D721Med (cell line): ENCODE data around the gene TRIOBP.
"Not testable (repeated sequence)": the region's sequence is repeated elsewhere in the genome, so short reads cannot be mapped to it uniquely, and the experiment has no call there.

Source experiments
- DNase-seq: peaks from one replicate; pipeline ENCODE4 v3.0.0; 2011; ENCODE audit warnings: low spot score; ENCODE audit not compliant: insufficient read length
- FAIRE-seq: peaks from 2 replicates; lab custom pipeline; 2011; peaks lifted over from hg19 to GRCh38; lab: Jason Lieb, UNC
- TF ChIP-seq, protein P1 (sequence below): IDR thresholded peaks from 2 replicates; pipeline ENCODE4 v1.5.1; 2012; ENCODE audit warnings: mild to moderate bottlenecking, control low read depth; ENCODE audit not compliant: insufficient read depth; ENCODE audit errors: missing control alignments

Gene TRIOBP

DNA sequence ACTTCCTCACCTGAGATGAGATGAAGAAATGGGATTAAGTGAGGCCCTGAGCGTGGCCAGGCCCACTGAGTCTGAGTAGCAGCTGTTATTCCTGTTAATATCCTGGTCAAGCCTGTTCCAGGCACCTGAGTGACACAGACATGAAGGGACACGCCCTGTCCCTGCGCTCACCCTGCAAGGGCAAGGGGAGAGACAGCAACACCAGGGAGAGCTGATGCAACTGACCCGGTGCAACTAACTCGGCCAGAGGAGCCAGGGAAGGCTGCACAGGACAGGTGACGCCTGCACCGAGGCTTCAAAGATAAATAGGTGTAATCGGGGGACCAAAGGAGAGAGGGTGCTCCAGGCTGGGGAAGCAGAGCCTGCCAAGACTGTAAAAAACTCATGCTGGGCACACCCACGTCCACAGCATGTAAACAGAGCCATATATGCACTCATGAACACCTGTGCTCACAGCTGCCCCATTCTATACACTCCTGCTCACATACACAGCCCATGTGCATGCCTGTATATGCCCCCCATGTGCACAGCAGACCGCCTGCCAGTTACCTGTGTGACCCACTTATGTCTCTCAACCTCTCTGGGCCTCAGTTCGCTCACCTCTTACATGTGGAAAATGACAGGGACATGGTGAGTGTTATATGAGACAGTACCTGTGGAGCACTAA lies 88.1 kb downstream of the TRIOBP start:
- FAIRE-seq = no peak
- no peak for DNase-seq
- TF ChIP-seq, protein P1, sequence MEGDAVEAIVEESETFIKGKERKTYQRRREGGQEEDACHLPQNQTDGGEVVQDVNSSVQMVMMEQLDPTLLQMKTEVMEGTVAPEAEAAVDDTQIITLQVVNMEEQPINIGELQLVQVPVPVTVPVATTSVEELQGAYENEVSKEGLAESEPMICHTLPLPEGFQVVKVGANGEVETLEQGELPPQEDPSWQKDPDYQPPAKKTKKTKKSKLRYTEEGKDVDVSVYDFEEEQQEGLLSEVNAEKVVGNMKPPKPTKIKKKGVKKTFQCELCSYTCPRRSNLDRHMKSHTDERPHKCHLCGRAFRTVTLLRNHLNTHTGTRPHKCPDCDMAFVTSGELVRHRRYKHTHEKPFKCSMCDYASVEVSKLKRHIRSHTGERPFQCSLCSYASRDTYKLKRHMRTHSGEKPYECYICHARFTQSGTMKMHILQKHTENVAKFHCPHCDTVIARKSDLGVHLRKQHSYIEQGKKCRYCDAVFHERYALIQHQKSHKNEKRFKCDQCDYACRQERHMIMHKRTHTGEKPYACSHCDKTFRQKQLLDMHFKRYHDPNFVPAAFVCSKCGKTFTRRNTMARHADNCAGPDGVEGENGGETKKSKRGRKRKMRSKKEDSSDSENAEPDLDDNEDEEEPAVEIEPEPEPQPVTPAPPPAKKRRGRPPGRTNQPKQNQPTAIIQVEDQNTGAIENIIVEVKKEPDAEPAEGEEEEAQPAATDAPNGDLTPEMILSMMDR = no peak

DNA sequence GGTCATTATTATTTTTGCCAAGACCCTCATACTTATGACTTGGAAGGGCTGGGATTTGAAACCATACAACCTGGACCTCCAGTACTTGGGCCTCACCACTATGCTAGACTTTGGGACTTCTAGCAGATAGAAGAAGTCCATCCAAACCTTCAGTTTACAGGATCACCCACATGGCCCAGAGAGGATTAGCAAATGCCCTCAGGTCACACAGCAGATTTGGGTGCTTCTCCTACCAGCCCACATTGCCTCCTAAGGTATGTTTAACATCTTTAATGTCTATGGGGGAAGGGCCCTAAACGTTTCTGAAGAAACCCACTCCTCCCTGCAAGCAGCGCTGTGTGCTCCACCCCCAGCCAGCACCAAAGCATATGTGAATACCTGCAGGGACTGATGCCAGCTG lies 93.4 kb downstream of the TRIOBP start:
- no peak for FAIRE-seq
- TF ChIP-seq, protein P1 = no peak
- DNase-seq = no peak

DNA sequence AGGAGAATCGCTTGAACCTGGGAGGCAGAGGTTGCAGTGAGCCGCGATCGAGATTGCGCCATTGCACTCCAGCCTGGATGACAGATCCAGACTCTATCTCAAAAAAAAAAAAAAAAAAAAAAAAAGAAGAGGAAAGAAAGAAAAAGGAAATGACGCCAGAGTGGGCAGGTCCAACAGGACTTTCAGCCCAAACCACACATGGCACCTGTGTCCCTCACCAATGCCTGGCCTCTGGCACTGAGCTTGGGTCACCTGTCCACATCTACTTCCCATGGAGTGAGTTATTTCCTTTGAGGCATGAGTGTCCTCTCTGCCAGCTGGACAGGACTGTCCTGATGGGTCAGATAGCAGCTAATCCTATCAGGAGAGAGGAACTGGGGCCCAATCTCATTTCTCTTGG lies 95.6 kb downstream of the TRIOBP start:
- TF ChIP-seq, protein P1 = no peak
- FAIRE-seq = no peak
- no peak for DNase-seq

DNA sequence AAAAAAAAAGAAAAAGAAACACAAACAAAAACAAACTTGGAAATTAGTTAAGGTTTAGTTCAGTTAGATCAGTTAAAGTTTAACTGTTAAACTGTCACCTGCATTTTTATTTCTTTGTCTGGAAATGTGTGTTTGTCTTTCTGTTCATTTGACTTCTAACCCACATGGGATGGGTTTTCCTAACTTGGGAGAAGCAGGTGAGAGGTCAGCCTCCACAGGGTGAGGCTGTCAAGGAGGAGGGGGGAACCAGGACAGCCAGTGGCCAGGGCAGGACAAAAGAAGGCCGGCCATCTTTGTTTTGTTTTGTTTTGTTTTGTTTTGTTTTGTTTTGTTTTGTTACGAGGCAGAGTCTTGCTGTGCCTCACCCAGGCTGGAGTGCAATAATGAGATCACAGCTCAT lies 97.5 kb downstream of the TRIOBP start:
- FAIRE-seq (no peak), DNase-seq (no peak)
- TF ChIP-seq, protein P1 = no peak

DNA sequence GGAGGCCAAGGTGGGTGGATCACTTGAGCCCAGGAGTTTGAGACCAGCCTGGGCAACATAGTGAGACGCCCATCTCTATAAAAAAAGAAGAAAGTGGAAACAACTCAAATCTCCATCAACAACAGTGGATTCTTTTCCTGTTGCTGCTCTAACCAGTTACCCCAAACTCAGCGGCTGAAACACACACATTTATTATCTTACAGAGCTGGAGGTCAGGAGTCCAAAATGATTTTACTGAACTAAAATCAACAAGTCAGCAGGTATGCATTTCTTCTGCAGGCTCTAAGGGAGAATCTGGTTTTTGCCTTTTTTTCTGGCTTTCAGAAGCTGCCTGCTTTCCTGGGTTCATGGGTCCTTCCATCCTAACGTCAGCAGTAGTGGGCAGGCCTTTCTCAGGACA lies 99.2 kb downstream of the TRIOBP start:
- FAIRE-seq = no peak

DNA sequence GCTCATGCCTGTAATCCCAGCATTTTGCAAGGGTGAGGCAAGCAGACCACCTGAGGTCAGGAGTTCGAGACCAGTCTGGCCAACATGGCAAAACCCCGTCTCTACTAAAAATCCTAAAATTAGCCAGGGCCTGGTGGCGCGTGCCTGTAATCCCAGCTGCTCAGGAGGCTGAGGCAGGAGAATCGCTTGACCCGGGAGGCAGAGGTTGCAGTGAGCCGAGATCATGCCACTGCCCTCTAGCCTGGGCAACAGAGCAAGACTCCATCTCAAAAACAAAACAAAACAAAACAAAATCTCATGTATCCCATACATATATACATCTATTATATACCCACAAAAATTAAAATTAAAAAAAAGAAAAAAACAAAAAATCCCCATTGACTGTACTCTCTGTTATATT lies 100.4 kb downstream of the TRIOBP start:
- not testable (repeated sequence) for DNase-seq, FAIRE-seq

More for the DNA sequence above, 99.2 kb downstream of the TRIOBP start:
- TF ChIP-seq, protein P1 = no peak
- no peak for DNase-seq

DNA sequence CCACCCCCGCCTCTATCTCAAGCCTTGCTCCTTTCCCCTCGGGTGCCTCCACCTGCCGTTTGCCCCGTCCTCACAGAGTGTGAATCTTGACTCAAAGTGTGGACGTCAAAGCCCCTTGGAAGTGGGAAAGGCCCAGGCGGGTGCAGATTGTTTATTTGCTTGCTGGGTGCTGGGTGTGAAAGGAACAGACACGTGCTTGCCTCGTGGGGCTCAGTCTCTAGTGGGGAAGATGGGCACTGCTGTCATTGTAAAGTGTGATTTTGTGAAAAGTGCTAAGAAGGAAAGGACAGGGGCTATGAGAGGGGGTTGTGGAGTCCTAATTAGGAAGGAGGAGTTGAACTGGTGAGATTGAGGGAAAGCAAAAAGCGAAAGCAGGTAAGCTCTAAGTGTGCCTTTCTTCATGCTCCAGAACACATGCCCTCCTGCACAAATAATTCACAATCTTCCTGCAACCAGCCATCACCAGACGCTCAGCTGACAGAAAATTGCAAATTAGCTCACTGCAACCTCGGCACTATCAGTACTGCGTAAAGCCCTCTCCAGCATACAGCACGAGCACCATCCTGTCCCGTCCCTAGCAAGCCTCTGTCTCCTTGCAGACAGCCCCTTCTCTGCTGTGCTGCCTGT lies 101.1 kb downstream of the TRIOBP start:
- TF ChIP-seq, protein P1 = no peak
- no peak for FAIRE-seq
- DNase-seq = no peak

DNA sequence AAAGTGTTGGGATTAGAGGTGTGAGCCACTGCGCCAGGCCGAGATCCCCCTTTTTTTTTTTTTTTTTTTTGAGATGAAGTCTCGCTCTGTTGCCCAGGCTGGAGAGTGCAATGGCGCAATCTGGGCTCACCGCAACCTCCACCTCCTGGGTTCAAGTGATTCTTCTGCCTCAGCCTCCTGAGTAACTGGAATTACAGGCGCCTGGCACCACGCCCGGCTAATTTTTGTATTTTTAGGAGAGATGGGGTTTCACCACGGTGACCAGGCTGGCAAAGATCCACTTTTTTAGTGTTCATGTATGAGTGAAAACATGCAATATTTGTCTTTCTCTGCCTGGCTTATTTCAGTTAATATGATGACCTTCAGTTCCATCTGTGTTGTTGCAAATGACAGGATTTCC lies 103.1 kb downstream of the TRIOBP start:
- not testable (repeated sequence) for DNase-seq, FAIRE-seq
